SK-N-SH (cell line): ENCODE data around the gene TEX52.

Source experiments
- EP300 ChIP-seq, 2 experiments: IDR thresholded peaks; 2 replicates each; pipeline versions ENCODE4 v1.4.0 to v1.6.1; 2012; ENCODE audit warnings: borderline replicate concordance in 1 of 2, low read depth in 1 of 2, low read length in 1 of 2
- EZH2phosphoT487 ChIP-seq: fragments of 200-600 bp; sonication (generic); IDR thresholded peaks from 2 replicates; pipeline ENCODE4 v1.6.1; 2017; ENCODE audit warnings: low read depth, mixed run types, mild to moderate bottlenecking, antibody characterized with exemption, moderate library complexity, borderline replicate concordance
- SMC3 ChIP-seq: IDR thresholded peaks from 2 replicates; pipeline ENCODE4 v1.6.1; 2012; ENCODE audit warnings: low read depth, low read length, improper control_type of control experiment

DNA sequence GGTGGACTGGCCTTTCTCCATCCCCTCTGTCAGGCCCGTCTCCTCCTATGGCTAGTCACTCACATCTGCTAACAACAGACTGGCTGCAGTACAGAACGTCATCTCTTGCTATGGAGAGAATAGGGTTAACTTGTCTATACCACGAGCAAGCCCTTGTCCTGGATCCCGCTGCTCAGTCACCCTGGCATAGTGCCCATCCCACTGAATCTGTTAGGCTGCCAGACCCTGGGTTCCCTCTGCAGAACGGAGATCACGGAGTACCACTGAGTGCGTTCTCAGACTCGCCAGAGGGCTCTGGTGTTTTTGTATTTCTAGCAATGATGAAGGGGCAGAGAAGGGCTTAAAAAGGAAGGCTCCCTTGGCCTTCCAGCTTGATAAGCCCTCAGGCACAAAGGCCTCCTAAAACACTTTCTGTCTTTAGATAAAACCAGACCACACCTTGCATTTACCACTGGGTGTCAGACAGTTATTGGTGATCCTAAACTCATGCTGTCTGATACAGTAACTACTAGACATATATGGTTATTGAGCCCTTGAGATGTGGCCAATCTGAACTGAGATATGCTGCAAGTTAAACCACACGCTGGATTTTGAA lies 15.7 kb downstream of the TEX52 start:
- TF ChIP-seq SMC3 (no peak), EP300 (IDR thresholded peaks at IDR 0.05; ENCODE audit: borderline replicate concordance in 1 of 2, low read depth in 1 of 2, low read length in 1 of 2) (no peak), EZH2phosphoT487 (no peak)
